HS-27A (cell line): ENCODE results near the gene SLC34A3.

Experiments used
- DNase-seq: peaks from one replicate; pipeline ENCODE4 v3.0.0-alpha.2; 2012; ENCODE audit warnings: low read depth, missing footprints

Gene SLC34A3

GRCh38 chr9:137275588-137276472 is 45.1 kb downstream of the SLC34A3 start:
- no peak for DNase-seq

- no peak for DNase-seq
Observed at GRCh38 chr9:137276473-137277328, 46.0 kb downstream of the SLC34A3 start.

- peak; percentile 51 for DNase-seq
Observed at GRCh38 chr9:137277329-137278041, 46.8 kb downstream of the SLC34A3 start, which contains the start of gene TOR4A. Gene TOR4A (plus strand): TSS chr9:137277726. CDS start chr9:137278690, 964 bp downstream.

GRCh38 chr9:137278061-137278701 is 47.5 kb downstream of the SLC34A3 start:
- DNase-seq = no peak

GRCh38 chr9:137278721-137279711 is 48.3 kb downstream of the SLC34A3 start:
- DNase-seq = no peak

- no peak for DNase-seq
Observed at GRCh38 chr9:137279741-137280473, 49.2 kb downstream of the SLC34A3 start.

GRCh38 chr9:137280474-137281344 is 50.0 kb downstream of the SLC34A3 start:
- DNase-seq = no peak

- DNase-seq = no peak
Observed at GRCh38 chr9:137281345-137282116, 50.8 kb downstream of the SLC34A3 start.
